Transverse colon (tissue), 4 donors: ENCODE measurements around the gene ATF6B. TPM values are rescaled to one million over a fixed set of nuclear protein-coding genes. Genes with fewer than 3 reads are reported as not detected.

Experiments used
- DNase-seq: peaks from one replicate; pipeline ENCODE4 v3.0.0-alpha.2; 2019
- H3K27ac ChIP-seq, 4 donors: fragments of 200-600 bp; sonication (generic); 2 replicates each; pipeline ENCODE4 v1.5.1; 2016 to 2018; ENCODE audit warnings: inconsistent platforms in 4 of 4
- H3K27me3 ChIP-seq: fragments of 200-600 bp; sonication (generic); 2 replicates; pipeline ENCODE4 v1.5.1; 2017; ENCODE audit warnings: inconsistent platforms
- H3K36me3 ChIP-seq, 4 donors: fragments of 200-600 bp; sonication (generic); 2 replicates each; pipeline ENCODE4 v1.5.1; 2017 to 2019; ENCODE audit warnings: inconsistent platforms in 4 of 4
- H3K4me1 ChIP-seq, 4 donors: fragments of 200-600 bp; sonication (generic); 2 replicates each; pipeline ENCODE4 v1.5.1; 2017 to 2020; ENCODE audit warnings: inconsistent platforms in 4 of 4
- H3K4me3 ChIP-seq, 4 donors: fragments of 200-600 bp; sonication (generic); 1 replicate in 1 of 4; 2 replicates in 3 of 4; pipeline versions ENCODE4 v1.5.1 to v1.6.1; 2017 to 2019; ENCODE audit warnings: inconsistent platforms in 4 of 4
- H3K9me3 ChIP-seq, 2 donors: fragments of 200-600 bp; sonication (generic); 2 replicates each; pipeline ENCODE4 v1.5.1; 2017 to 2019; ENCODE audit warnings: inconsistent platforms in 2 of 2
- CTCF ChIP-seq, 5 experiments: fragments of 200-600 bp in 3 of 5; fragments of 450-650 bp in 2 of 5; sonication (generic) in 3 of 5; IDR thresholded peaks; 1 replicate in 2 of 5; 2 replicates in 3 of 5; pipeline ENCODE4 v1.5.1; 2016 to 2017; ENCODE audit warnings: antibody characterized with exemption in 5 of 5, inconsistent platforms in 3 of 5, mild to moderate bottlenecking in 2 of 5, moderate library complexity in 1 of 5
- EP300 ChIP-seq: sonication (generic); formaldehyde crosslinking; IDR thresholded peaks from one replicate; pipeline ENCODE4 v1.6.1; 2017; ENCODE audit warnings: antibody characterized with exemption, low read depth
- POLR2A ChIP-seq: fragments of 450-650 bp; IDR thresholded peaks from one replicate; pipeline ENCODE4 v1.6.1; 2016; ENCODE audit warnings: antibody characterized with exemption, mild to moderate bottlenecking, moderate library complexity
- POLR2AphosphoS5 ChIP-seq, 3 donors: sonication (generic); formaldehyde crosslinking; IDR thresholded peaks; one replicate each; pipeline ENCODE4 v1.6.1; 2016; ENCODE audit warnings: antibody characterized with exemption in 3 of 3
- WGBS, 2 donors: methylation state at CpG; one replicate each; pipeline ENCODE4 v1.1.5; 2018; ENCODE audit warnings: low coverage in 1 of 2; 5-methylcytosine and 5-hydroxymethylcytosine counted together
- in situ Hi-C, 4 donors: fragments of 200-750 bp; cut with MboI; loops; one replicate each; pipeline versions ENCODE4 v1.15.0 to v1.15.1; 2017; ENCODE audit warnings: low sequenced_read_pairs in 3 of 4, low pct_ligation_motif_present in 1 of 4, low pct_unique_long_range_greater_than_20kb in 1 of 4
- intact Hi-C: fragments of 100-400 bp; cut with DNase I; formaldehyde crosslinking; loops from one replicate; pipeline ENCODE4 v1.15.1; 2023; ENCODE audit warnings: low total_unique reads
- total RNA-seq, 4 donors: library from RNA; depleted of rRNA; stranded (reverse); fragments of >200 nt; gene quantifications; one replicate each; pipeline ENCODE4 v1.1.0, GENCODE V29; 2016

ATF6B gene
- total RNA-seq, 4 donors from 2014 or later = 59.0 to 139 (median 98.5) TPM

GRCh38 chr6:32097364-32097763 is 30.7 kb downstream of the ATF6B start:
- no peak for DNase-seq
- H3K27me3 ChIP-seq = peaks cover 49% of the 10 kb centered on the region
- no peaks in the 10 kb centered on the region for H3K36me3 ChIP-seq
- intact Hi-C loops = no loop called here
- WGBS, 2 donors = 97 to 100% methylated on average over 1 to 3 of the region's 3 CpGs
- H3K27ac ChIP-seq = no peak overlapping the region
- no peaks in the 10 kb centered on the region for H3K9me3 ChIP-seq
- TF ChIP-seq EP300 (no peak), POLR2A (no peak), CTCF (IDR thresholded peaks at IDR 0.05) (no peak), POLR2AphosphoS5 (IDR thresholded peaks at IDR 0.05) (no peak)
- in situ Hi-C loops = no loop called here
- no peak overlapping the region for H3K4me3 ChIP-seq
- peaks cover 5 to 20% (median 12%) of the 10 kb centered on the region in 4 donors for H3K4me1 ChIP-seq

GRCh38 chr6:32096394-32097258 is 31.4 kb downstream of the ATF6B start:
- Histone ChIP-seq H3K27me3 (peaks cover 49% of the 10 kb centered on the region), H3K9me3 (no peaks in the 10 kb centered on the region), H3K27ac (no peak overlapping the region), H3K4me1 (peaks cover 5 to 26% (median 13%) of the 10 kb centered on the region in 4 donors), H3K4me3 (no peak overlapping the region), H3K36me3 (no peaks in the 10 kb centered on the region)
- DNase-seq = no peak
- TF ChIP-seq EP300 = no peak
- no peak for TF ChIP-seq POLR2AphosphoS5 (IDR thresholded peaks at IDR 0.05)
- TF ChIP-seq CTCF (IDR thresholded peaks at IDR 0.05) = no peak
- no peak for TF ChIP-seq POLR2A
- in situ Hi-C loops = no loop called here
- intact Hi-C loops = no loop called here
- 46% methylated on average over 47 of the region's 90 CpGs; no CpG with 5 or more reads in 1 of the 2 donors for WGBS, 2 donors

- peaks cover 49% of the 10 kb centered on the region for H3K27me3 ChIP-seq
- in situ Hi-C loops (no loop called here), intact Hi-C loops (no loop called here)
- 62% methylated on average over 35 of the region's 36 CpGs; no CpG with 5 or more reads in 1 of the 2 donors for WGBS, 2 donors
- no peak overlapping the region for H3K27ac ChIP-seq
- TF ChIP-seq POLR2AphosphoS5 (IDR thresholded peaks at IDR 0.05) (no peak), EP300 (no peak), CTCF (IDR thresholded peaks at IDR 0.05) (no peak), POLR2A (no peak)
- H3K9me3 ChIP-seq = no peaks in the 10 kb centered on the region
- no peaks in the 10 kb centered on the region for H3K36me3 ChIP-seq
- peaks cover 5 to 26% (median 13%) of the 10 kb centered on the region in 4 donors for H3K4me1 ChIP-seq
- DNase-seq = no peak
- H3K4me3 ChIP-seq = no peak overlapping the region
Measured at GRCh38 chr6:32096087-32096393, 32.0 kb downstream of the ATF6B start.

GRCh38 chr6:32095338-32096086 is 32.5 kb downstream of the ATF6B start:
- peaks cover 5 to 26% (median 13%) of the 10 kb centered on the region in 4 donors for H3K4me1 ChIP-seq

More at GRCh38 chr6:32095338-32096086, 32.5 kb downstream of the ATF6B start:
- TF ChIP-seq EP300 (no peak), CTCF (IDR thresholded peaks at IDR 0.05) (no peak), POLR2AphosphoS5 (IDR thresholded peaks at IDR 0.05) (no peak), POLR2A (no peak)
- Histone ChIP-seq H3K9me3 (no peaks in the 10 kb centered on the region), H3K4me3 (no peak overlapping the region), H3K27me3 (peaks cover 49% of the 10 kb centered on the region), H3K36me3 (no peaks in the 10 kb centered on the region), H3K27ac (no peak overlapping the region)
- no peak for DNase-seq
- intact Hi-C loops (no loop called here), in situ Hi-C loops (no loop called here)
- WGBS, 2 donors = 73% methylated on average over 23 of the region's 30 CpGs; no CpG with 5 or more reads in 1 of the 2 donors
